Gastroesophageal sphincter (tissue), 4 donors: ENCODE results near the gene EIF4E2. TPM values are rescaled to one million over a fixed set of nuclear protein-coding genes. Genes with fewer than 3 reads are reported as not detected.
A peak's percentile ranks its signal among the peaks of the same experiment; 100 is the strongest.

Source experiments
- ATAC-seq: fragments of 150-250 bp; one replicate; pipeline ENCODE4 v1.9.1; 2016; ENCODE audit warnings: mild to moderate bottlenecking, moderate library complexity
- H3K27ac ChIP-seq, 4 donors: fragments of 200-600 bp; sonication (generic) in 3 of 4; 1 replicate in 3 of 4; 2 replicates in 1 of 4; pipeline ENCODE4 v1.5.1; 2016 to 2019
- H3K27me3 ChIP-seq: fragments of 200-600 bp; sonication (generic); one replicate; pipeline ENCODE4 v1.5.1; 2019
- H3K36me3 ChIP-seq, 2 donors: fragments of 200-600 bp; sonication (generic); one replicate each; pipeline ENCODE4 v1.5.1; 2019; ENCODE audit warnings: control low read depth in 1 of 2
- H3K4me1 ChIP-seq, 3 donors: fragments of 200-600 bp; sonication (generic); 1 replicate in 2 of 3; 2 replicates in 1 of 3; pipeline ENCODE4 v1.5.1; 2016 to 2019; ENCODE audit warnings: control low read depth in 2 of 3
- H3K4me3 ChIP-seq, 2 donors: fragments of 200-600 bp; sonication (generic); one replicate each; pipeline ENCODE4 v1.5.1; 2019; ENCODE audit warnings: mild to moderate bottlenecking in 1 of 2, moderate library complexity in 1 of 2
- H3K9me3 ChIP-seq, 3 donors: fragments of 200-600 bp; sonication (generic); one replicate each; pipeline ENCODE4 v1.5.1; 2017 to 2019; ENCODE audit warnings: control low read depth in 2 of 3
- EP300 ChIP-seq: sonication (generic); formaldehyde crosslinking; IDR thresholded peaks from one replicate; pipeline ENCODE4 v1.6.1; 2017; ENCODE audit warnings: antibody characterized with exemption, mild to moderate bottlenecking
- POLR2A ChIP-seq, 2 donors: fragments of 450-650 bp; IDR thresholded peaks; one replicate each; pipeline ENCODE4 v1.6.1; 2017; ENCODE audit warnings: antibody characterized with exemption in 2 of 2, mild to moderate bottlenecking in 2 of 2, moderate library complexity in 1 of 2
- POLR2AphosphoS5 ChIP-seq: sonication (generic); formaldehyde crosslinking; IDR thresholded peaks from one replicate; pipeline ENCODE4 v1.6.1; 2017; ENCODE audit warnings: antibody characterized with exemption
- WGBS, 2 donors: methylation state at CpG; one replicate each; pipeline ENCODE4 v1.1.5; 2018; ENCODE audit warnings: low coverage in 1 of 2; 5-methylcytosine and 5-hydroxymethylcytosine counted together
- total RNA-seq, 4 donors: library from RNA; depleted of rRNA; stranded (reverse); fragments of >200 nt; gene quantifications; one replicate each; pipeline ENCODE4 v1.1.0, GENCODE V29; 2016
- TF ChIP-seq, protein P1 (sequence below), 4 experiments: fragments of 200-600 bp in 2 of 4; fragments of 450-650 bp in 2 of 4; sonication (generic) in 1 of 4; IDR thresholded peaks; one replicate each; pipeline ENCODE4 v1.5.1; 2017 to 2019; ENCODE audit warnings: antibody characterized with exemption in 4 of 4, mild to moderate bottlenecking in 2 of 4, moderate library complexity in 2 of 4

The EIF4E2 gene
- total RNA-seq, 4 donors from 2014 or later = 41.6 to 61.6 (median 51.1) TPM

DNA sequence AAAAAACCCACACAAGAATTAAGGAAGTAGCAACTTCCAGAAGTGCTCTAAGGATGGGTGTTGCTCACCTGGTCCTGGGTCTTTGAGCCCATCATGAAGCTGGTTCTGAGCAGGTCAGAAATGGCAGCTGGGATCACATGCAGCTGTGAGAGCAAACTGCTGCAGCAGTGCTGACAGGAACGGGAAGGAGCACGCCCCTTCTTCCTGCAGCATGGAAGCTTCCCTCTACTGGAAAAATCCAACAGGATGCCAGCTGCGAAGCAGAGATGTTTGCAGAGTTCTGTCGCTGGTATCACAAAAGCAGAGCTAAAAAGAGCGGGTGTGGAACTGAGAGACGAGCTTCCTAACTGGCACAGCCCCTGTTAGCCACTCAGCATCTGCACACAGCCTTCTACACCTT, 33.7 kb downstream of the EIF4E2 start:
- Histone ChIP-seq H3K36me3 (peaks cover 0 to 53% of the 10 kb centered on the region in 2 donors), H3K4me3 (no peak overlapping the region), H3K27ac (no peak overlapping the region), H3K4me1 (peaks cover 0 to 14% (median 6%) of the 10 kb centered on the region in 3 donors), H3K9me3 (peaks cover 0 to 11% (median 0%) of the 10 kb centered on the region in 3 donors), H3K27me3 (no peaks in the 10 kb centered on the region)
- WGBS, 2 donors = 83 to 97% methylated on average over 2 to 5 of the region's 6 CpGs
- no peak for ATAC-seq
- TF ChIP-seq EP300 (no peak), POLR2AphosphoS5 (no peak), POLR2A (IDR thresholded peaks at IDR 0.05) (no peak)
- TF ChIP-seq, protein P1, sequence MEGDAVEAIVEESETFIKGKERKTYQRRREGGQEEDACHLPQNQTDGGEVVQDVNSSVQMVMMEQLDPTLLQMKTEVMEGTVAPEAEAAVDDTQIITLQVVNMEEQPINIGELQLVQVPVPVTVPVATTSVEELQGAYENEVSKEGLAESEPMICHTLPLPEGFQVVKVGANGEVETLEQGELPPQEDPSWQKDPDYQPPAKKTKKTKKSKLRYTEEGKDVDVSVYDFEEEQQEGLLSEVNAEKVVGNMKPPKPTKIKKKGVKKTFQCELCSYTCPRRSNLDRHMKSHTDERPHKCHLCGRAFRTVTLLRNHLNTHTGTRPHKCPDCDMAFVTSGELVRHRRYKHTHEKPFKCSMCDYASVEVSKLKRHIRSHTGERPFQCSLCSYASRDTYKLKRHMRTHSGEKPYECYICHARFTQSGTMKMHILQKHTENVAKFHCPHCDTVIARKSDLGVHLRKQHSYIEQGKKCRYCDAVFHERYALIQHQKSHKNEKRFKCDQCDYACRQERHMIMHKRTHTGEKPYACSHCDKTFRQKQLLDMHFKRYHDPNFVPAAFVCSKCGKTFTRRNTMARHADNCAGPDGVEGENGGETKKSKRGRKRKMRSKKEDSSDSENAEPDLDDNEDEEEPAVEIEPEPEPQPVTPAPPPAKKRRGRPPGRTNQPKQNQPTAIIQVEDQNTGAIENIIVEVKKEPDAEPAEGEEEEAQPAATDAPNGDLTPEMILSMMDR (IDR thresholded peaks at IDR 0.05) = no peak

DNA sequence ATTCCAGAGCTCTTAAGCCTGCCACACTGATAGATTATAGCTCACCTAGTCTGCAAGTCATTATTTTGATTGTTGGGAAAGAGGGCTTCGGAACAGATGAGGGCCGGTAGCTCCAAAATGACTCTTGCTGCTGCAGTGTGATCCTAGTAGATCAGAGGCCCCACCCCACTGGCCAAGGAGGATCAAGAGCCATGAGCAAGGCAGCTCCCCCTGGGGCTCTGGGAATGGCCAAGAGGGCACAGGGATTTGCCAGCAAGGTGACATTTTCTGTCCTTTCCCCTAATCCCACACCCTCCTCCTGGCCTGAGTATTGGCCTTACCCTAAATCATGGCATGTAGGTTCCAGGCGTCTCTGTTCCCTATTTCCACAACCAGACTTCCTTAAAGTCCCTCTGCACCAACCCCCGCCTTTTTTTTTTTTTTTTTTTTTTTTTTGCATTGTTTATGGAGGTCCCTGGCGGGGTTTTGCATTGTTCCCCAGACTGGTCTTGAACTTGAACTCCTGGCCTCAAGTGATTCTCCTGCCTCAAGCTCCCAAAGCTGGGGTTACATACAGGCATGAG, 36.5 kb downstream of the EIF4E2 start:
- 71 to 84% methylated on average over 2 to 4 of the region's 5 CpGs for WGBS, 2 donors
- no peak for ATAC-seq
- TF ChIP-seq POLR2AphosphoS5 (no peak), EP300 (no peak), POLR2A (IDR thresholded peaks at IDR 0.05) (no peak)
- TF ChIP-seq, protein P1 (IDR thresholded peaks at IDR 0.05) = no peak

DNA sequence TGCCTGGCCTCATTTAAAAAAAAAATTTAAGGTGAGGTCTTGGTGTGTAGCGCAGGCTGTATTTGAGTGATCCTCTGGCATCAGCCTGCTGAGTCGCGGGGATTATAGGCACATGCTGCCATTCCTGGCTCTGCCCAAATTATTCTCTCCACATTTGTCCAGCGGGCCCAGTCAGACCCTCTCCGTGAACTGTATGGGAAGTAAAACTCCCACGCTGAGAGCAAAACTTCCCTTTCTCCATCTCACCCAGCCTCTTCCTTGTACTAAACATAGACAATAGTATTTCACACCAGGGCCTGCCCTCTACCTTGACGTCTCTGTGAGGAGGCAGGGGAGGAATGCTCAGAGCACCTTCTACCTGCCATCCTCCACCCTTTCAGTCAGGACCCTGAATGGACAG, 37.0 kb downstream of the EIF4E2 start:
- Histone ChIP-seq H3K27ac (no peak overlapping the region), H3K36me3 (peaks cover 0 to 23% of the 10 kb centered on the region in 2 donors), H3K9me3 (peaks cover 0 to 11% (median 0%) of the 10 kb centered on the region in 3 donors), H3K4me1 (peaks cover 0 to 21% (median 10%) of the 10 kb centered on the region in 3 donors), H3K4me3 (no peak overlapping the region), H3K27me3 (no peaks in the 10 kb centered on the region)
- TF ChIP-seq, protein P1 (IDR thresholded peaks at IDR 0.05) = no peak
- no peak for TF ChIP-seq POLR2A (IDR thresholded peaks at IDR 0.05)
- TF ChIP-seq POLR2AphosphoS5 = no peak
- TF ChIP-seq EP300 = no peak
- 71 to 93% methylated on average over 2 to 4 of the region's 7 CpGs for WGBS, 2 donors
- ATAC-seq = no peak

More for the DNA sequence above, 36.5 kb downstream of the EIF4E2 start:
- H3K9me3 ChIP-seq = peaks cover 0 to 11% (median 0%) of the 10 kb centered on the region in 3 donors
- no peaks in the 10 kb centered on the region for H3K27me3 ChIP-seq
- H3K4me3 ChIP-seq = no peak overlapping the region
- peaks cover 0 to 20% (median 10%) of the 10 kb centered on the region in 3 donors for H3K4me1 ChIP-seq
- peaks cover 0 to 28% of the 10 kb centered on the region in 2 donors for H3K36me3 ChIP-seq
- no peak overlapping the region for H3K27ac ChIP-seq

DNA sequence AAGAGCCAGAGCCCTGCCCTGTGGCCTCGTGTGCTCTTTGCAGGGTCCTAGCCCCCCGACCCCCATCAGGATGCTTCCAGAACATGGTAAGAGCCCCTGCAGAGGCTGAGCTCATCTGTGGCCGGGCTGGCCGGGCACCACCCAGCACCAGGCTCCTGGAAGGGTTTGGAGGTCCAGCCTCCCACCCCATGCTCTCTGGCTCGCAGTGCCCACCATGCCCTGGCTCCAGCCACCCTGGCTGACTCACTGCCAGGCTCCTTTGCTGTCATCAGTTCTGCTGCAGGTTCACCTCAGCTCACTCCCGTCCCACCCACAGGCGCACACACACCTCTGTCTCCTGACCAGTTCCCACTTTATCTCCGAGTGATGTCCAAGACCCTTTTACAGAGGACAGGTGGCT, 37.5 kb downstream of the EIF4E2 start:
- H3K4me1 ChIP-seq = peaks cover 0 to 26% (median 10%) of the 10 kb centered on the region in 3 donors
- peaks cover 0 to 18% of the 10 kb centered on the region in 2 donors for H3K36me3 ChIP-seq
- TF ChIP-seq, protein P1 (IDR thresholded peaks at IDR 0.05) = no peak
- TF ChIP-seq POLR2A (IDR thresholded peaks at IDR 0.05) (no peak), EP300 (no peak), POLR2AphosphoS5 (no peak)
- no peak overlapping the region for H3K4me3 ChIP-seq
- WGBS, 2 donors = 94 to 100% methylated on average over 1 to 3 of the region's 8 CpGs
- H3K27ac ChIP-seq = peak overlapping the region in 3 of 4 donors; percentile 69 to 81 (median 79)
- no peak for ATAC-seq
- H3K9me3 ChIP-seq = peaks cover 0 to 11% (median 0%) of the 10 kb centered on the region in 3 donors
- H3K27me3 ChIP-seq = no peaks in the 10 kb centered on the region
